Dendritic cell treated with granulocyte-macrophage colony-stimulating factor and Interleukin-4, amounts not matched to agents 40 ng/mL and 50 ng/mL, for 4 days (primary cell): ENCODE measurements around the gene NEK4.
"Not testable (repeated sequence)": the region's sequence is repeated elsewhere in the genome, so short reads cannot be mapped to it uniquely, and the experiment has no call there.

ENCODE experiments used
- H3K27ac Mint-ChIP-seq: one replicate; pipeline ENCODE4 v1.8.0; 2022; ENCODE audit warnings: mild to moderate bottlenecking, mixed read lengths
- H3K27me3 Mint-ChIP-seq: one replicate; pipeline ENCODE4 v1.8.0; 2022; ENCODE audit warnings: mild to moderate bottlenecking, mixed read lengths
- H3K36me3 Mint-ChIP-seq: one replicate; pipeline ENCODE4 v1.8.0; 2022; ENCODE audit warnings: low read depth, mixed read lengths
- H3K4me1 Mint-ChIP-seq: one replicate; pipeline ENCODE4 v1.8.0; 2022; ENCODE audit warnings: low read depth, mixed read lengths
- H3K4me3 Mint-ChIP-seq: one replicate; pipeline ENCODE4 v1.8.0; 2022; ENCODE audit warnings: mild to moderate bottlenecking, moderate library complexity, mixed read lengths
- H3K9me3 Mint-ChIP-seq: one replicate; pipeline ENCODE4 v1.8.0; 2022; ENCODE audit warnings: mixed read lengths
- intact Hi-C: fragments of 100-400 bp; cut with micrococcal nuclease; formaldehyde crosslinking; loops from one replicate; pipeline ENCODE4 v1.15.0; 2022

The NEK4 gene

GRCh38 chr3:52679811-52680210 lies 90.9 kb downstream of the NEK4 start:
- Mint-ChIP-seq H3K36me3 (peaks cover 70% of the 10 kb centered on the region), H3K27me3 (no peaks in the 10 kb centered on the region), H3K27ac (peak overlapping the region; percentile 22), H3K4me1 (peaks cover 58% of the 10 kb centered on the region), H3K9me3 (no peaks in the 10 kb centered on the region), H3K4me3 (peak overlapping the region; percentile 60)
- intact Hi-C loops: no loop called here

- peak overlapping the region; percentile 22 for H3K27ac Mint-ChIP-seq
- intact Hi-C loops: no loop called here
- H3K4me1 Mint-ChIP-seq: peaks cover 58% of the 10 kb centered on the region
- H3K4me3 Mint-ChIP-seq: no peak overlapping the region
- H3K27me3 Mint-ChIP-seq: no peaks in the 10 kb centered on the region
- peaks cover 76% of the 10 kb centered on the region for H3K36me3 Mint-ChIP-seq
- no peaks in the 10 kb centered on the region for H3K9me3 Mint-ChIP-seq
Measured at GRCh38 chr3:52679199-52679538, 91.6 kb downstream of the NEK4 start.

- no peaks in the 10 kb centered on the region for H3K9me3 Mint-ChIP-seq
- H3K27me3 Mint-ChIP-seq: no peaks in the 10 kb centered on the region
- H3K36me3 Mint-ChIP-seq: peaks cover 82% of the 10 kb centered on the region
- H3K4me1 Mint-ChIP-seq: peaks cover 52% of the 10 kb centered on the region
- peak overlapping the region; percentile 22 for H3K27ac Mint-ChIP-seq
- H3K4me3 Mint-ChIP-seq: peak overlapping the region; percentile 41
- intact Hi-C loops: no loop called here
Measured at GRCh38 chr3:52678265-52679198, 92.2 kb downstream of the NEK4 start.

DNA sequence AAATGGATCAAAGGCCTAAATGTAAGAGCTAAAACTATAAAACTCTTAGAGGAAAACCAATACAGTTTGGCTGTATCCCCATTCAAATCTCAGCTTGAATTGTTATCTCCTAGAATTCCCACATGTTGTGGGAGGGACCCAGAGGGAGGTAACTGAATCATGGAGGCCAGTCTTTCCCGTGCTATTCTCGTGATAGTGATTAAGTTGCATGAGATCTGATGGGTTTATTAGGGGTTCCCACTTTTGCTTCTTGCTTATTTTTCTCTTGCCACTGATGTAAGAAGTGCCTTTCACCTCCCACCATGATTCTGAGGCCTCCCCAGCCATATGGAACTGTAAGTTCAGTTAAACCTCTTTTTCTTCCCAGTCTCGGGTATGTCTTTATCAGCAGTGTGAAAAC lies 94.5 kb downstream of the NEK4 start:
- intact Hi-C loops, H3K27me3 Mint-ChIP-seq, H3K9me3 Mint-ChIP-seq, H3K27ac Mint-ChIP-seq, H3K4me3 Mint-ChIP-seq: not testable (repeated sequence)
- Mint-ChIP-seq H3K4me1 (peaks cover 52% of the 10 kb centered on the region), H3K36me3 (peaks cover 97% of the 10 kb centered on the region)

GRCh38 chr3:52671676-52672075 lies 99.1 kb downstream of the NEK4 start:
- no peak overlapping the region for H3K4me3 Mint-ChIP-seq
- peaks cover 94% of the 10 kb centered on the region for H3K36me3 Mint-ChIP-seq
- H3K9me3 Mint-ChIP-seq: no peaks in the 10 kb centered on the region
- H3K27me3 Mint-ChIP-seq: no peaks in the 10 kb centered on the region
- H3K27ac Mint-ChIP-seq: no peak overlapping the region
- intact Hi-C loops: no loop called here
- H3K4me1 Mint-ChIP-seq: peaks cover 35% of the 10 kb centered on the region

GRCh38 chr3:52670621-52671521 lies 99.9 kb downstream of the NEK4 start:
- Mint-ChIP-seq H3K27me3 (no peaks in the 10 kb centered on the region), H3K4me3 (no peak overlapping the region), H3K27ac (no peak overlapping the region), H3K9me3 (no peaks in the 10 kb centered on the region), H3K4me1 (peaks cover 30% of the 10 kb centered on the region), H3K36me3 (peaks cover 95% of the 10 kb centered on the region)
- intact Hi-C loops: no loop called here

DNA sequence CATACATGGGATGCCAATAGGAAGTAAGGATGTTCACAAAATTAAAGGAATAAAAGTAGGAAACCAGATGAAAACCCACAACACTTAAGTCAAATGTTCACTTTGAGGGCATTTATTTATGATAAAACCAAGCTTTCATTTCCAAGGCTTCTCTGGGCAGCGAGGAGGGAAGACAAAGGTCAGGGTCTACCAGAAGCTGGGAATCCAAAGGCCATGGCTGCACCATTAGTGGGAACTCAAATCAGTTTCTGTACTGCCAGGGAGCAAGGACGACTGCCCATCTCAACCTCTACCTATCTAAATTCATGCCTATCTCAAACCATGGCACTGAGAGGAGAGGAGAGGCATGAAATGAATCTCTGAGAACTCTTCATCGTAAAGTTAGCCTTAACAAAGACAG lies 107.6 kb downstream of the NEK4 start:
- no peaks in the 10 kb centered on the region for H3K9me3 Mint-ChIP-seq
- H3K4me3 Mint-ChIP-seq: no peak overlapping the region
- no peaks in the 10 kb centered on the region for H3K4me1 Mint-ChIP-seq
- peaks cover 100% of the 10 kb centered on the region for H3K36me3 Mint-ChIP-seq
- H3K27me3 Mint-ChIP-seq: no peaks in the 10 kb centered on the region
- H3K27ac Mint-ChIP-seq: no peak overlapping the region
- intact Hi-C loops: no loop called here

DNA sequence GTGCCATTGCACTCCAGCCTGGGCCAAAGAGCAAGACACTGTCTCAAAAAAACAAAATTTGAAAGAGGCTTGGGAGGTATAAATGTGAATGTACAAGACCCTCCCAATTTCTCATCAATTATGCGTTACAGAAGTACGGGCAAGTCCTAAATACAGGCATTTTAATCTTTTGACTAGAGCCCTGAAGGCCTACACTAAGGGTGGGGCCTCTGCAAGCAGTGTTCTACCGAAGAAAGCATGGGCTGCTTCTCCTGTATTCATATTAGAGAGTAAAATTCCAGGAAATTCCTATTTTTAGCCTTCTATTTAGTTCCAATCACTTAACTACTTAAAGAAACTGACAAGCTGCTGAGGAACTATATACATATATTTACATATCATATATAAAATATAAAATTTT lies 110.7 kb downstream of the NEK4 start:
- Mint-ChIP-seq H3K4me1 (no peaks in the 10 kb centered on the region), H3K27me3 (no peaks in the 10 kb centered on the region), H3K36me3 (peaks cover 100% of the 10 kb centered on the region), H3K9me3 (no peaks in the 10 kb centered on the region), H3K27ac (no peak overlapping the region), H3K4me3 (no peak overlapping the region)
- intact Hi-C loops: no loop called here
